Fibroblast of lung (primary cell): ENCODE results near the gene VCPKMT.

ENCODE experiments used
- CTCF ChIP-seq, 2 donors: IDR thresholded peaks in 1 of 2; conservative IDR thresholded peaks in 1 of 2; 1 replicate in 1 of 2; 2 replicates in 1 of 2; pipeline ENCODE4 v1.5.1; 2011 to 2012; ENCODE audit warnings: low read length in 2 of 2, control low read depth in 1 of 2, inconsistent platforms in 1 of 2, low read depth in 1 of 2, mild to moderate bottlenecking in 1 of 2
- EZH2 ChIP-seq: IDR thresholded peaks from 2 replicates; pipeline ENCODE4 v1.5.1; 2012; ENCODE audit warnings: low read length, control low read depth, mild to moderate bottlenecking; ENCODE audit errors: missing control alignments

GRCh38 chr14:50123062-50123461 lies 6.7 kb upstream of the VCPKMT start:
- no peak for TF ChIP-seq CTCF (conservative IDR thresholded peaks at IDR 0.05 in 1 of 2, IDR thresholded peaks at IDR 0.05 in 1 of 2; ENCODE audit: low read depth in 1 of 2, low read length in 2 of 2)
- no peak for TF ChIP-seq EZH2
